Measurements from ENCODE around the gene RFC5. TPM values are rescaled to one million over a fixed set of nuclear protein-coding genes. Genes with fewer than 3 reads are reported as not detected.
"Not testable (repeated sequence)": the region's sequence is repeated elsewhere in the genome, so short reads cannot be mapped to it uniquely, and the experiment has no call there.

Gene RFC5
- total RNA-seq, 1 donor from 2014 or later: 8.3 TPM

DNA sequence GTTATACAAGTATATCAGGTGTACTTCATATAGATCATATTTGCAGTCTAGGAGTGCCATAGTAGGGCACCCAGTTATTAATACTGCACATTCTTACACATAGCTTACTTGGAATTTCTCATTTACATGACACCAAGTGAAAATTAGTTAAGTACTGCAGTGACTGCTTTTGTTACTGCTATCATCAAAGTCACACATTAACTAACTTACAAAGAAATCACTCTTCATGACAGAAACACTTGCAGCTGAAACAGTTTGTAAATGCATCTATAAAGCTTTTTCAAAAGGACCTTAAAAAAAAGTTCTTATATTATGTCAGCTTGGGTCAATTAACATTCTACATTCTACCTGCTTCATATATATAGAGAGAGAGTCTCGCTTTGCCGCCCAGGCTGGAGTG, 17.8 kb upstream of the RFC5 start:
- H3K27me3 Mint-ChIP-seq (ENCODE audit: unreplicated experiment): no peaks in the 10 kb centered on the region
- no peaks in the 10 kb centered on the region for H3K9me3 Mint-ChIP-seq (ENCODE audit: unreplicated experiment)
- no peaks in the 10 kb centered on the region for H3K36me3 Mint-ChIP-seq (ENCODE audit: low read depth, unreplicated experiment)
- DNase-seq (ENCODE audit: low spot score): no peak
- TF ChIP-seq, protein P1, sequence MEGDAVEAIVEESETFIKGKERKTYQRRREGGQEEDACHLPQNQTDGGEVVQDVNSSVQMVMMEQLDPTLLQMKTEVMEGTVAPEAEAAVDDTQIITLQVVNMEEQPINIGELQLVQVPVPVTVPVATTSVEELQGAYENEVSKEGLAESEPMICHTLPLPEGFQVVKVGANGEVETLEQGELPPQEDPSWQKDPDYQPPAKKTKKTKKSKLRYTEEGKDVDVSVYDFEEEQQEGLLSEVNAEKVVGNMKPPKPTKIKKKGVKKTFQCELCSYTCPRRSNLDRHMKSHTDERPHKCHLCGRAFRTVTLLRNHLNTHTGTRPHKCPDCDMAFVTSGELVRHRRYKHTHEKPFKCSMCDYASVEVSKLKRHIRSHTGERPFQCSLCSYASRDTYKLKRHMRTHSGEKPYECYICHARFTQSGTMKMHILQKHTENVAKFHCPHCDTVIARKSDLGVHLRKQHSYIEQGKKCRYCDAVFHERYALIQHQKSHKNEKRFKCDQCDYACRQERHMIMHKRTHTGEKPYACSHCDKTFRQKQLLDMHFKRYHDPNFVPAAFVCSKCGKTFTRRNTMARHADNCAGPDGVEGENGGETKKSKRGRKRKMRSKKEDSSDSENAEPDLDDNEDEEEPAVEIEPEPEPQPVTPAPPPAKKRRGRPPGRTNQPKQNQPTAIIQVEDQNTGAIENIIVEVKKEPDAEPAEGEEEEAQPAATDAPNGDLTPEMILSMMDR (IDR thresholded peaks at IDR 0.05; ENCODE audit: unreplicated experiment): no peak
- no peaks in the 10 kb centered on the region for H3K4me1 Mint-ChIP-seq (ENCODE audit: unreplicated experiment)
- H3K4me3 Mint-ChIP-seq (ENCODE audit: unreplicated experiment): no peak overlapping the region
- no peak overlapping the region for H3K27ac Mint-ChIP-seq (ENCODE audit: unreplicated experiment)

DNA sequence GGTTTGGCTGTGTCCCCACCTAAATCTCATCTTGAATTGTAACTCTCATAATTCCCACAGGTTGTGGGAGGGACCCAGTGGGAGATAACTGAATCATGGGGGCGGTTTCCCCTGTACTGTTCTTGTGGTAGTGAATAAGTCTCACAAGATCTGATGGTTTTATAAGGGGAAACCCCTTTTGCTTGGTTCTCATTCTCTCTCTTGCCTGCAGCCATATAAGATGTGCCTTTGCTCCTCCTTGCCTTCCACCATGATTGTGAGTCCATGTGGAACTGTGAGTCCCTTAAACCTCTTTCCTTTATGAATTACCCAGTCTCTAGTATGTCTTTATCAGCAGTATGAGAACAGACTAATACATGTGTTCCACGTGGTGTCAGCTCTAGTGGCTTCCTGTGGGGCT, 16.7 kb upstream of the RFC5 start:
- not testable (repeated sequence) for H3K4me3 Mint-ChIP-seq (ENCODE audit: unreplicated experiment); DNase-seq (ENCODE audit: low spot score); H3K27ac Mint-ChIP-seq (ENCODE audit: unreplicated experiment); H3K4me1 Mint-ChIP-seq (ENCODE audit: unreplicated experiment); H3K36me3 Mint-ChIP-seq (ENCODE audit: low read depth, unreplicated experiment); H3K27me3 Mint-ChIP-seq (ENCODE audit: unreplicated experiment); H3K9me3 Mint-ChIP-seq (ENCODE audit: unreplicated experiment)

DNA sequence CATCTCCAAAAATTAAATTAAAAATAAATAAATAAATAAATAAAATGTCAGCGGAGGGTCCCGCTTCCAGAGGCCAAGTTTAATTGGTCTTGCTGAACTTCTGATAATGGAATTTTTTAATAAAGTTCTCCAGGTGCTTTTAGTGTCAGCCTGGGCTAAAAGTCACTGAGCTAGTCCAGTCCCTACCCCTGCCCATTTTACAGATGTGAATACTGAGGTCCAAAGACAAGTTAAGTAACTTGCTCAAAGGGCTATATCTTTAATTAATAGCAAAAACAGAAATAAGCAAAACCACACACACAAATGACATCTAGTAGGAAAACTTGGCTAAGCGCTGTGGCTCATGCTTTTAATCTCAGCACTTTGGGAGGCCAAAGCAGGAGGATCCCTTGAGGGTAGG, 5.6 kb upstream of the RFC5 start:
- TF ChIP-seq, protein P1 (IDR thresholded peaks at IDR 0.05; ENCODE audit: unreplicated experiment): no peak
- Mint-ChIP-seq H3K4me1 (ENCODE audit: unreplicated experiment) (no peaks in the 10 kb centered on the region), H3K27ac (ENCODE audit: unreplicated experiment) (no peak overlapping the region), H3K4me3 (ENCODE audit: unreplicated experiment) (no peak overlapping the region), H3K36me3 (ENCODE audit: low read depth, unreplicated experiment) (no peaks in the 10 kb centered on the region), H3K9me3 (ENCODE audit: unreplicated experiment) (no peaks in the 10 kb centered on the region), H3K27me3 (ENCODE audit: unreplicated experiment) (no peaks in the 10 kb centered on the region)
- DNase-seq (ENCODE audit: low spot score): no peak

DNA sequence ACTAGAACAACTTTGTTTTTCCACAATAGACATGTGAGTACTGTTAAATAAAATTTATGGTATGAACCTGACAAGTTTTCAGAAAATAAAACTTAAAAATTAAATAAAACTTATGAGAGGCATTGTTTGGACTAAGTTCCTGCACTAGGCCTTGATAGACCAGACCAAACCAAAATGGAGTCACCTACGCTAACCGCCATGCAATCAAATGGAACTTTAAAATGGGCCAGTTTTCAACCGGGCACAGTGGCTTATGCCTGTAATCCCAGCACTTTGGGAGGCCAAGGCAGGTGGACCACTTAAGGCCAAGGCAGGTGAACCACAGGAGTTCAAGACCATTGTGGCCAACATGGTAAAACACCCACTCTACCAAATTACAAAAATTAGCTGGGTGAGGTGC, 5.1 kb upstream of the RFC5 start:
- no peak overlapping the region for H3K27ac Mint-ChIP-seq (ENCODE audit: unreplicated experiment)
- no peaks in the 10 kb centered on the region for H3K9me3 Mint-ChIP-seq (ENCODE audit: unreplicated experiment)
- H3K36me3 Mint-ChIP-seq (ENCODE audit: low read depth, unreplicated experiment): no peaks in the 10 kb centered on the region
- TF ChIP-seq, protein P1 (IDR thresholded peaks at IDR 0.05; ENCODE audit: unreplicated experiment): no peak
- no peak for DNase-seq (ENCODE audit: low spot score)
- no peak overlapping the region for H3K4me3 Mint-ChIP-seq (ENCODE audit: unreplicated experiment)
- H3K4me1 Mint-ChIP-seq (ENCODE audit: unreplicated experiment): no peaks in the 10 kb centered on the region
- H3K27me3 Mint-ChIP-seq (ENCODE audit: unreplicated experiment): no peaks in the 10 kb centered on the region

DNA sequence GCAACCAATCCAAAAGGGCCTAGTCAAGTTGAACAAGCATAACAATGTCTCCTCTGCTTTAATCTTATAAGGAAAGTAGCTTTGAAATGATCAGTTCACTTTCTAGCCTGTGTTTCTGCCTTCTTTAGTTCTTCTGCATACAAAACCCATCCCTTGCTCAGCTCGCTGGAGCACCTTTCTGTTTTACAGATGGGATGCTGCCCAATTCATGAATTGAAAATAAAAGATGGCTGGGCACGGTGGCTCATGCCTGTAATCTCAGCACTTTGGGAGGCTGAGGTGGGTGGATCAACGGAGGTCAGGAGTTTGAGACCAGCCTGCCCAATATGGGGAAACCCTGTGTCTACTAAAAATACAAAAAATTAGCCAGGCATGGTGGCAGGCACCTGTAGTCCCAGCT, 4.5 kb upstream of the RFC5 start:
- H3K4me1 Mint-ChIP-seq (ENCODE audit: unreplicated experiment): no peaks in the 10 kb centered on the region
- no peak overlapping the region for H3K27ac Mint-ChIP-seq (ENCODE audit: unreplicated experiment)
- no peak overlapping the region for H3K4me3 Mint-ChIP-seq (ENCODE audit: unreplicated experiment)
- H3K9me3 Mint-ChIP-seq (ENCODE audit: unreplicated experiment): no peaks in the 10 kb centered on the region
- no peaks in the 10 kb centered on the region for H3K27me3 Mint-ChIP-seq (ENCODE audit: unreplicated experiment)
- TF ChIP-seq, protein P1 (IDR thresholded peaks at IDR 0.05; ENCODE audit: unreplicated experiment): no peak
- no peak for DNase-seq (ENCODE audit: low spot score)
- no peaks in the 10 kb centered on the region for H3K36me3 Mint-ChIP-seq (ENCODE audit: low read depth, unreplicated experiment)

DNA sequence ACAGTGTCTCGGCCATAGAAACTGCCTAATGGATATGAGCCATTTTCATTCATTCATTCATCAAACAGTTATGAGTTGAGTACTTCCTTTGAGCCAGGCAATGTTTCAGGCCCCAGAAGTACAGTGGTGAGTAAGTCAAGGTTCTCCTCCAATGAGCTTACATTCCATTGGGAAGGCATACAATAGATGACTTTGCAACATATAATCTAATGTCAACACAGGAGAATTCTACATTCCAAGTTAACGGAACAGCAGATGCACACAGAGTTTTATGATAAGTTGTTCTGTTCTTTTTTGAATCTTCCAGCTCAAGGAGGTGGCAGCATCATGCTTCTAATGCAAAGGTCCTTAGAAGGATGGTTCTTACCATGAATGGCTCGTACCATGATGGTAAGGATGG, 3.2 kb upstream of the RFC5 start:
- Mint-ChIP-seq H3K4me1 (ENCODE audit: unreplicated experiment) (peaks cover 4% of the 10 kb centered on the region), H3K4me3 (ENCODE audit: unreplicated experiment) (no peak overlapping the region), H3K27me3 (ENCODE audit: unreplicated experiment) (peaks cover 4% of the 10 kb centered on the region), H3K36me3 (ENCODE audit: low read depth, unreplicated experiment) (no peaks in the 10 kb centered on the region), H3K27ac (ENCODE audit: unreplicated experiment) (no peak overlapping the region), H3K9me3 (ENCODE audit: unreplicated experiment) (no peaks in the 10 kb centered on the region)
- no peak for DNase-seq (ENCODE audit: low spot score)
- TF ChIP-seq, protein P1 (IDR thresholded peaks at IDR 0.05; ENCODE audit: unreplicated experiment): no peak
